PC-9 (cell line): ENCODE measurements around the gene ACOT4. TPM values are rescaled to one million over a fixed set of nuclear protein-coding genes. Genes with fewer than 3 reads are reported as not detected.
"Not testable (repeated sequence)": the region's sequence is repeated elsewhere in the genome, so short reads cannot be mapped to it uniquely, and the experiment has no call there.

Experiments used
- BruUV-seq: library from RNA; stranded (reverse); fragments of 400-500 nt; replicated peaks from 2 replicates; lab custom pipeline; 2021; lab: Mats Ljungman, UMichigan
- CTCF ChIA-PET: fragments of 300-600 bp; sonication (Branson Sonifier 250); formaldehyde crosslinking; loops from one replicate; lab custom pipeline; 2022; ENCODE audit warnings: antibody characterized with exemption; lab: Charles Lee
- POLR2A ChIA-PET: fragments of 300-600 bp; sonication (Branson Sonifier 250); formaldehyde crosslinking; loops from one replicate; lab custom pipeline; 2022; ENCODE audit warnings: antibody characterized with exemption; ENCODE audit not compliant: unreplicated experiment; lab: Charles Lee
- DNase-seq, 2 experiments: peaks; one replicate each; pipeline versions ENCODE4 v3.0.0 to v3.0.0-alpha.2; 2015 to 2022; ENCODE audit warnings: mixed read lengths in 1 of 2
- H2AFZ ChIP-seq: fragments of 200-600 bp; sonication (generic); 2 replicates; pipeline ENCODE4 v1.8.1; 2017; ENCODE audit warnings: antibody characterized with exemption
- H3F3A ChIP-seq: fragments of 200-600 bp; sonication (generic); 2 replicates; pipeline ENCODE4 v1.8.1; 2017; ENCODE audit warnings: antibody characterized with exemption, mild to moderate bottlenecking, low read depth; ENCODE audit not compliant: insufficient read depth
- H3K27ac ChIP-seq: fragments of 200-600 bp; sonication (generic); 2 replicates; pipeline ENCODE4 v1.6.1; 2016; ENCODE audit warnings: mixed run types
- H3K27me3 ChIP-seq: fragments of 200-600 bp; sonication (generic); 2 replicates; pipeline ENCODE4 v1.6.1; 2016; ENCODE audit warnings: low read depth, mixed run types; ENCODE audit not compliant: insufficient read depth
- H3K36me3 ChIP-seq: fragments of 200-600 bp; sonication (generic); 2 replicates; pipeline ENCODE4 v1.6.1; 2016; ENCODE audit warnings: low read depth, mixed run types
- H3K4me1 ChIP-seq: fragments of 200-600 bp; sonication (generic); replicated peaks from 2 replicates; pipeline ENCODE4 v1.6.1; 2016; ENCODE audit warnings: mixed run types; ENCODE audit not compliant: insufficient read depth
- H3K4me2 ChIP-seq: fragments of 200-600 bp; sonication (generic); 2 replicates; pipeline ENCODE4 v1.6.1; 2017; ENCODE audit warnings: mixed run types
- H3K4me3 ChIP-seq: fragments of 200-600 bp; sonication (generic); 2 replicates; pipeline ENCODE4 v1.6.1; 2016; ENCODE audit warnings: mixed run types
- H3K79me2 ChIP-seq: fragments of 200-600 bp; sonication (generic); 2 replicates; pipeline ENCODE4 v1.6.1; 2017; ENCODE audit warnings: low read depth, mixed run types
- H3K9me2 ChIP-seq: fragments of 200-600 bp; sonication (generic); 2 replicates; pipeline ENCODE4 v1.8.1; 2017; ENCODE audit warnings: mild to moderate bottlenecking; ENCODE audit not compliant: insufficient read depth
- H3K9me3 ChIP-seq: fragments of 200-600 bp; sonication (generic); 2 replicates; pipeline ENCODE4 v1.8.1; 2016; ENCODE audit warnings: low read depth; ENCODE audit not compliant: insufficient read depth
- H4K20me1 ChIP-seq: fragments of 200-600 bp; sonication (generic); 2 replicates; pipeline ENCODE4 v1.8.1; 2017; ENCODE audit not compliant: insufficient read depth
- CTCF ChIP-seq: fragments of 200-600 bp; sonication (generic); conservative IDR thresholded peaks from 2 replicates; pipeline ENCODE4 v1.6.1; 2017; ENCODE audit warnings: mixed run types, antibody characterized with exemption, mild to moderate bottlenecking, moderate library complexity
- EZH2 ChIP-seq: fragments of 200-600 bp; sonication (generic); IDR thresholded peaks from 2 replicates; pipeline ENCODE4 v1.8.0; 2017; ENCODE audit warnings: antibody characterized with exemption, low read depth
- intact Hi-C: fragments of 100-400 bp; cut with micrococcal nuclease; formaldehyde crosslinking; loops from one replicate; pipeline ENCODE4 v1.10.0; 2022; ENCODE audit not compliant: unreplicated experiment
- total RNA-seq: library from RNA; stranded (reverse); gene quantifications from 2 replicates; pipeline ENCODE4 v1.2.3, GENCODE V29; 2021

ACOT4 gene
- total RNA-seq, 1 experiment from 2014 or later, result 3.5 TPM

- CTCF ChIA-PET, result no interaction called here
- no peaks in the 10 kb centered on the region for H3K79me2 ChIP-seq
- no peaks in the 10 kb centered on the region for H3K36me3 ChIP-seq
- no peaks in the 10 kb centered on the region for H3K4me1 ChIP-seq
- POLR2A ChIA-PET, result no interaction called here
- no peak overlapping the region for H2AFZ ChIP-seq
- no peaks in the 10 kb centered on the region for H3K9me2 ChIP-seq
- H3K27ac ChIP-seq, result no peak overlapping the region
- no peak overlapping the region for H3K4me3 ChIP-seq
- intact Hi-C loops, result no loop called here
- no peak for DNase-seq
- no TSS peak for BruUV-seq
- H3K27me3 ChIP-seq, result no peaks in the 10 kb centered on the region
- H3K4me2 ChIP-seq, result no peak overlapping the region
- no peaks in the 10 kb centered on the region for H4K20me1 ChIP-seq
- TF ChIP-seq EZH2, result no peak
- TF ChIP-seq CTCF, result no peak
- no peaks in the 10 kb centered on the region for H3F3A ChIP-seq
- H3K9me3 ChIP-seq, result no peaks in the 10 kb centered on the region
Observed at GRCh38 chr14:73589116-73589515, 2.6 kb upstream of the ACOT4 start.

GRCh38 chr14:73590673-73591004 lies 1.0 kb upstream of the ACOT4 start:
- intact Hi-C loops, H3K4me3 ChIP-seq, H3K27me3 ChIP-seq, CTCF ChIA-PET, DNase-seq, H2AFZ ChIP-seq, H3F3A ChIP-seq, H3K4me1 ChIP-seq, H3K9me2 ChIP-seq, H3K4me2 ChIP-seq, H3K27ac ChIP-seq, POLR2A ChIA-PET, H3K79me2 ChIP-seq, H3K36me3 ChIP-seq, H4K20me1 ChIP-seq, H3K9me3 ChIP-seq, BruUV-seq: not testable (repeated sequence)

DNA sequence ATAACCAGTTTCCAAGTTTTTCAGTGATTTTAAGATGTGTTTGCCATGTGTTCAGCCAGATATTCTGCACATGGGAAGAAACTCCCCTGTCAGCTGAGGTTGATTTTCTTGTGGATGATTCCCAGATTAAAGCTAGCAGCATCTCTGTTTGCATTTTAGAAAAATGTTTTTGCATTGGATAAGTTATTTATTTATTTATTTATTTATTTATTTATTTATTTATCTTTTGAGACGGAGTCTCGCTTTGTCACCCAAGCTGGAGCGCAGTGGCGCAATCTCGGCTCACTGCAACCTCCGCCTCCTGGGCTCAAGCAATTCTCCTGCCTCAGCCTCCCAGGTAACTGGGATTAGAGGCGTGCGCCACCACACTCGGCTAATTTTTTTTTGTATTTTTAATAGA lies 2.8 kb downstream of the ACOT4 start:
- H3K79me2 ChIP-seq, result no peaks in the 10 kb centered on the region
- no peaks in the 10 kb centered on the region for H3K9me2 ChIP-seq
- no peak overlapping the region for H3K4me3 ChIP-seq
- POLR2A ChIA-PET, result interaction anchor here (0.7 kb wide), 1 partner anchor 610 kb away, joined by 6 read pairs; no protein-coding TSS in a partner anchor
- CTCF ChIA-PET, result no interaction called here
- no peak overlapping the region for H2AFZ ChIP-seq
- TF ChIP-seq EZH2, result no peak
- TF ChIP-seq CTCF, result no peak
- H3F3A ChIP-seq, result no peaks in the 10 kb centered on the region
- no peaks in the 10 kb centered on the region for H3K27me3 ChIP-seq
- BruUV-seq, result no TSS peak
- no peaks in the 10 kb centered on the region for H3K9me3 ChIP-seq
- DNase-seq, result no peak
- H3K4me1 ChIP-seq, result peaks cover 2% of the 10 kb centered on the region; the same call in 1 of the 2 replicates
- H3K27ac ChIP-seq, result no peak overlapping the region
- no peaks in the 10 kb centered on the region for H4K20me1 ChIP-seq
- intact Hi-C loops, result no loop called here
- H3K4me2 ChIP-seq, result no peak overlapping the region
- no peaks in the 10 kb centered on the region for H3K36me3 ChIP-seq

GRCh38 chr14:73599499-73599898 lies 7.8 kb downstream of the ACOT4 start:
- H4K20me1 ChIP-seq, result no peaks in the 10 kb centered on the region
- no peak for DNase-seq
- TF ChIP-seq EZH2 (no peak), CTCF (no peak)
- H3K27ac ChIP-seq, result no peak overlapping the region
- H3K9me3 ChIP-seq, result no peaks in the 10 kb centered on the region; the same call in 1 of the 2 replicates
- H3K79me2 ChIP-seq, result no peaks in the 10 kb centered on the region
- CTCF ChIA-PET, result no interaction called here
- intact Hi-C loops, result no loop called here
- H3K36me3 ChIP-seq, result no peaks in the 10 kb centered on the region
- no peak overlapping the region for H3K4me3 ChIP-seq
- POLR2A ChIA-PET, result interaction anchor here (0.6 kb wide), 1 partner anchor 23 kb away, joined by 4 read pairs; no protein-coding TSS in a partner anchor
- H2AFZ ChIP-seq, result no peak overlapping the region
- peaks cover 23% of the 10 kb centered on the region for H3F3A ChIP-seq
- H3K4me2 ChIP-seq, result no peak overlapping the region
- peaks cover 32% of the 10 kb centered on the region for H3K4me1 ChIP-seq
- BruUV-seq, result no TSS peak
- H3K27me3 ChIP-seq, result no peaks in the 10 kb centered on the region
- H3K9me2 ChIP-seq, result no peaks in the 10 kb centered on the region
